ENCODE measurements around the gene CCDC69. TPM values are rescaled to one million over a fixed set of nuclear protein-coding genes. Genes with fewer than 3 reads are reported as not detected.

CCDC69 gene
- total and polyA plus RNA-seq, 2 of the 8 experiments (the other 6 are each of a cell fraction or from before 2014, with no cell fraction given), result 8.4 to 10.8 TPM

DNA sequence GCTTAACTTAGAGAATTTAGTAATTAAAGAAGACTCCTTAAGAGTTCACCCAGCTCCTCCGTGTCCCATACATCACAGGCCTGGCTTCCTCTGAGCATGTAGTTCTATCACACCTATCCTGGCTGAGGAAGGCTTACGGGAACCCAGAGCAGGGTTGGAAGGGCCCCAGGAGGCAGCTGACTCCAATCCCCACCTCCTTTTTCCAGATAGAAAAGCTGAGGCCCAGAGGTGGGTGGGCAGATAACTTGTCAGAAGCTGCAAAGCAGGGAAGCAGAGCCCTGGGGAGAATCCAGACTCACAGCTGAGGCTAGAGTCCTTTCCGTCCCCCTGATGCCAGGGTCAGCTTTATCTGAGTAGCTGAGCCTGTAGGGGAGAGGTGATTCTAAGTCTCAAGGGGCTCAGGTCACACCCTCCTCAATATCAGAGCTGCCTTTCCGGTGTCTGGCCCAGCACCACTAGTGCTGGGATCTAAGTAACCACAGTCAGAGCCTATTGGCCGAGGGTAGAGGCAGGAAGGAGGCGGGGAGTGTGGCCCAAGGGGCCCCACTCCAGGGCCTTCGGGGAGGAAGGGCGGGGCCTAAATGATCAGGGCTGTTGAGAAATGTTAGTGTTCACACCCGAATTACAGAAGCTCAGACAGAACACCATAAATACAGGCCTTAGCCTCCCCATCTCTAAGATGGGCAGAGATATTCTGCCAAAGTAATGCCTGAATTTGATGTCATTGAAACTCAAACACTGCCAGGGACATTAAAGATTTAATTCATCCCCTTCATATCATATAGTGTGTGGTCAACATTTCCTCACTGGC, 9.9 kb downstream of the CCDC69 start (continued):
- TF ChIP-seq, protein P1, sequence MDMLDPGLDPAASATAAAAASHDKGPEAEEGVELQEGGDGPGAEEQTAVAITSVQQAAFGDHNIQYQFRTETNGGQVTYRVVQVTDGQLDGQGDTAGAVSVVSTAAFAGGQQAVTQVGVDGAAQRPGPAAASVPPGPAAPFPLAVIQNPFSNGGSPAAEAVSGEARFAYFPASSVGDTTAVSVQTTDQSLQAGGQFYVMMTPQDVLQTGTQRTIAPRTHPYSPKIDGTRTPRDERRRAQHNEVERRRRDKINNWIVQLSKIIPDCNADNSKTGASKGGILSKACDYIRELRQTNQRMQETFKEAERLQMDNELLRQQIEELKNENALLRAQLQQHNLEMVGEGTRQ (IDR thresholded peaks at IDR 0.05; ENCODE audit: low read length), result no peak
- no peak for TF ChIP-seq BRCA1 (IDR thresholded peaks at IDR 0.05; ENCODE audit: low read depth, low read length)
- no peak for TF ChIP-seq JUN (IDR thresholded peaks at IDR 0.05; ENCODE audit: low read depth, low read length)
